Measurements from ENCODE around the gene NIBAN1. TPM values are rescaled to one million over a fixed set of nuclear protein-coding genes. Genes with fewer than 3 reads are reported as not detected.

The NIBAN1 gene
- total RNA-seq, 1 donor from 2014 or later, result 4.7 TPM

DNA sequence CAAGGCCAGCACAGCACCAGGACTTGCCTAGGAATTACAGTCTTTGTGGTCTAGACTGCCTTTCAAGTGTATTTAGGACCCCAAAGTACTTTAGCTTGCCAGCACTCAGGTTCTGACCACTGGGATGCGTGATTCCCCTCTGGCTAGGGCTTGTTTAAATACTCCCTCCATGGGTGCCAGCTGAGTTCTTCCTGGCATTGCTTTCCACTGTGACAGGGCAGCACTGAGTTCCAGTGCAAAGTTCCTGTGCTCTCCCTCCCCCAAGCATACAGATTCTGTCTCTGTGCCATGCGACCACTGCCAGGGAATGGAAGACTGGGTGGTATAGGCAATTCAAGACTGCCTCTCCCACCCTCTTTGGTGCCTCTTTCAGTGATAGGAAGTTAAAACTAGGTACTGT, 45.9 kb downstream of the NIBAN1 start:
- Mint-ChIP-seq H3K4me3 (ENCODE audit: unreplicated experiment) (no peak overlapping the region), H3K27ac (ENCODE audit: unreplicated experiment) (no peak overlapping the region), H3K4me1 (ENCODE audit: unreplicated experiment) (peaks cover 11% of the 10 kb centered on the region), H3K27me3 (ENCODE audit: unreplicated experiment) (no peaks in the 10 kb centered on the region), H3K36me3 (ENCODE audit: low read depth, unreplicated experiment) (no peaks in the 10 kb centered on the region), H3K9me3 (ENCODE audit: unreplicated experiment) (no peaks in the 10 kb centered on the region)
- TF ChIP-seq, protein P1, sequence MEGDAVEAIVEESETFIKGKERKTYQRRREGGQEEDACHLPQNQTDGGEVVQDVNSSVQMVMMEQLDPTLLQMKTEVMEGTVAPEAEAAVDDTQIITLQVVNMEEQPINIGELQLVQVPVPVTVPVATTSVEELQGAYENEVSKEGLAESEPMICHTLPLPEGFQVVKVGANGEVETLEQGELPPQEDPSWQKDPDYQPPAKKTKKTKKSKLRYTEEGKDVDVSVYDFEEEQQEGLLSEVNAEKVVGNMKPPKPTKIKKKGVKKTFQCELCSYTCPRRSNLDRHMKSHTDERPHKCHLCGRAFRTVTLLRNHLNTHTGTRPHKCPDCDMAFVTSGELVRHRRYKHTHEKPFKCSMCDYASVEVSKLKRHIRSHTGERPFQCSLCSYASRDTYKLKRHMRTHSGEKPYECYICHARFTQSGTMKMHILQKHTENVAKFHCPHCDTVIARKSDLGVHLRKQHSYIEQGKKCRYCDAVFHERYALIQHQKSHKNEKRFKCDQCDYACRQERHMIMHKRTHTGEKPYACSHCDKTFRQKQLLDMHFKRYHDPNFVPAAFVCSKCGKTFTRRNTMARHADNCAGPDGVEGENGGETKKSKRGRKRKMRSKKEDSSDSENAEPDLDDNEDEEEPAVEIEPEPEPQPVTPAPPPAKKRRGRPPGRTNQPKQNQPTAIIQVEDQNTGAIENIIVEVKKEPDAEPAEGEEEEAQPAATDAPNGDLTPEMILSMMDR (IDR thresholded peaks at IDR 0.05; ENCODE audit: unreplicated experiment), result no peak
- DNase-seq (ENCODE audit: low spot score), result no peak

Other genes with a start within 250 kb of the NIBAN1 start
- 24.2 TPM for gene EDEM3, start 219.7 kb downstream of the NIBAN1 start, total RNA-seq (ENCODE audit: unreplicated experiment)
- gene RNF2, start 71.0 kb upstream of the NIBAN1 start, total RNA-seq (ENCODE audit: unreplicated experiment), result 44.5 TPM
- 17.4 TPM for gene TRMT1L, start 182.4 kb upstream of the NIBAN1 start, total RNA-seq (ENCODE audit: unreplicated experiment)
- 11.5 TPM for gene SWT1, start 182.7 kb upstream of the NIBAN1 start, total RNA-seq (ENCODE audit: unreplicated experiment)

Data from endothelial cell (in vitro differentiated cells).